Suprapubic skin (tissue), 4 donors: Measurements from ENCODE around the gene OCSTAMP.

Source experiments
- EP300 ChIP-seq: sonication (generic); formaldehyde crosslinking; IDR thresholded peaks from one replicate; pipeline ENCODE4 v1.6.1; 2017; ENCODE audit warnings: antibody characterized with exemption
- POLR2A ChIP-seq, 2 donors: fragments of 450-650 bp; IDR thresholded peaks; one replicate each; pipeline ENCODE4 v1.6.1; 2017; ENCODE audit warnings: antibody characterized with exemption in 2 of 2, mild to moderate bottlenecking in 2 of 2, moderate library complexity in 2 of 2
- POLR2AphosphoS5 ChIP-seq, 3 donors: sonication (generic); formaldehyde crosslinking; IDR thresholded peaks; one replicate each; pipeline ENCODE4 v1.6.1; 2017; ENCODE audit warnings: antibody characterized with exemption in 3 of 3
- TF ChIP-seq, protein P1 (sequence below), 2 donors: fragments of 200-600 bp in 1 of 2; fragments of 450-650 bp in 1 of 2; sonication (generic) in 1 of 2; IDR thresholded peaks; one replicate each; pipeline ENCODE4 v1.5.1; 2016 to 2019; ENCODE audit warnings: antibody characterized with exemption in 2 of 2, mild to moderate bottlenecking in 1 of 2, moderate library complexity in 1 of 2

GRCh38 chr20:46501961-46502360 lies 48.5 kb downstream of the OCSTAMP start:
- TF ChIP-seq POLR2A (IDR thresholded peaks at IDR 0.05) (no peak), POLR2AphosphoS5 (IDR thresholded peaks at IDR 0.05) (no peak), EP300 (no peak)
- TF ChIP-seq, protein P1, sequence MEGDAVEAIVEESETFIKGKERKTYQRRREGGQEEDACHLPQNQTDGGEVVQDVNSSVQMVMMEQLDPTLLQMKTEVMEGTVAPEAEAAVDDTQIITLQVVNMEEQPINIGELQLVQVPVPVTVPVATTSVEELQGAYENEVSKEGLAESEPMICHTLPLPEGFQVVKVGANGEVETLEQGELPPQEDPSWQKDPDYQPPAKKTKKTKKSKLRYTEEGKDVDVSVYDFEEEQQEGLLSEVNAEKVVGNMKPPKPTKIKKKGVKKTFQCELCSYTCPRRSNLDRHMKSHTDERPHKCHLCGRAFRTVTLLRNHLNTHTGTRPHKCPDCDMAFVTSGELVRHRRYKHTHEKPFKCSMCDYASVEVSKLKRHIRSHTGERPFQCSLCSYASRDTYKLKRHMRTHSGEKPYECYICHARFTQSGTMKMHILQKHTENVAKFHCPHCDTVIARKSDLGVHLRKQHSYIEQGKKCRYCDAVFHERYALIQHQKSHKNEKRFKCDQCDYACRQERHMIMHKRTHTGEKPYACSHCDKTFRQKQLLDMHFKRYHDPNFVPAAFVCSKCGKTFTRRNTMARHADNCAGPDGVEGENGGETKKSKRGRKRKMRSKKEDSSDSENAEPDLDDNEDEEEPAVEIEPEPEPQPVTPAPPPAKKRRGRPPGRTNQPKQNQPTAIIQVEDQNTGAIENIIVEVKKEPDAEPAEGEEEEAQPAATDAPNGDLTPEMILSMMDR (IDR thresholded peaks at IDR 0.05): no peak
